Ammon's horn (tissue), 1 donor: Measurements from ENCODE around the gene GATB.

Experiments
- DNase-seq: peaks from one replicate; pipeline ENCODE4 v3.0.0-alpha.2; 2016; ENCODE audit warnings: low spot score

Gene GATB

GRCh38 chr4:151649479-151649878 is 111.3 kb downstream of the GATB start:
- no peak for DNase-seq

- DNase-seq, result no peak
These were observed 114.5 kb downstream of the GATB start for GRCh38 chr4:151646322-151646721.

- DNase-seq, result no peak
These were observed 116.2 kb downstream of the GATB start for GRCh38 chr4:151644622-151645021.

GRCh38 chr4:151643564-151643963 is 117.2 kb downstream of the GATB start:
- DNase-seq, result no peak

- DNase-seq, result no peak
These were observed 118.8 kb downstream of the GATB start for GRCh38 chr4:151641983-151642382.

GRCh38 chr4:151641167-151641566 is 119.6 kb downstream of the GATB start:
- no peak for DNase-seq

GRCh38 chr4:151640381-151640780 is 120.4 kb downstream of the GATB start:
- DNase-seq, result no peak

GRCh38 chr4:151638295-151638858 is 122.4 kb downstream of the GATB start:
- no peak for DNase-seq

- DNase-seq, result no peak
These were observed 129.5 kb downstream of the GATB start for GRCh38 chr4:151631349-151631748.

GRCh38 chr4:151629097-151629783 is 131.6 kb downstream of the GATB start:
- no peak for DNase-seq

GRCh38 chr4:151628001-151628608 is 132.7 kb downstream of the GATB start:
- no peak for DNase-seq

- no peak for DNase-seq
These were observed 133.3 kb downstream of the GATB start for GRCh38 chr4:151627491-151627890.

GRCh38 chr4:151626751-151627150 is 134.1 kb downstream of the GATB start:
- DNase-seq, result no peak

GRCh38 chr4:151626228-151626627 is 134.6 kb downstream of the GATB start:
- DNase-seq, result no peak

GRCh38 chr4:151624626-151625565 is 135.9 kb downstream of the GATB start:
- peak; percentile 23 for DNase-seq
